Measurements from ENCODE around the gene SNAP91. TPM values are rescaled to one million over a fixed set of nuclear protein-coding genes. Genes with fewer than 3 reads are reported as not detected.

Gene SNAP91
- total and polyA plus RNA-seq, 12 donors, result 0.11 to 20.1 (median 3.3) TPM; not detected in 2

GRCh38 chr6:83615025-83615999 lies 93.6 kb downstream of the SNAP91 start:
- intact Hi-C loops (cut with DNase I), result loop anchor here in 1 of 2 donors (10.0 kb wide), 1 partner anchor 599 kb away; no protein-coding TSS in a partner anchor
- peaks cover 6% of the 10 kb centered on the region for H3K27me3 ChIP-seq
- peak in 1 of 7 donors; percentile 9 for DNase-seq
- H3K27ac ChIP-seq, result no peak overlapping the region
- TF ChIP-seq POLR2A (IDR thresholded peaks at IDR 0.05) (no peak), CTCF (IDR thresholded peaks at IDR 0.05) (peak; percentile 41 to 63 (median 48))
- no peaks in the 10 kb centered on the region for H3K4me1 ChIP-seq (replicated peaks in 1 of 2)
- no peaks in the 10 kb centered on the region for H3K36me3 ChIP-seq (replicated peaks in 1 of 2)
- H3K4me3 ChIP-seq, result no peak overlapping the region
- 35 to 44% (median 41%) methylated on average over 6 of the region's 6 CpGs for WGBS, 4 donors
- no peaks in the 10 kb centered on the region for H3K9me3 ChIP-seq (replicated peaks in 1 of 3)

- no peaks in the 10 kb centered on the region for H3K4me1 ChIP-seq (replicated peaks in 1 of 2)
- H3K4me3 ChIP-seq, result no peak overlapping the region
- DNase-seq, result no peak
- no peaks in the 10 kb centered on the region for H3K9me3 ChIP-seq (replicated peaks in 1 of 3)
- TF ChIP-seq CTCF (IDR thresholded peaks at IDR 0.05) (no peak), POLR2A (IDR thresholded peaks at IDR 0.05) (no peak)
- no peaks in the 10 kb centered on the region for H3K36me3 ChIP-seq (replicated peaks in 1 of 2)
- no peak overlapping the region for H3K27ac ChIP-seq
- intact Hi-C loops (cut with DNase I), result loop anchor here in 1 of 2 donors (10.0 kb wide), 1 partner anchor 601 kb away; no protein-coding TSS in a partner anchor
- H3K27me3 ChIP-seq, result peaks cover 6% of the 10 kb centered on the region
- 46 to 49% (median 48%) methylated on average over 4 of the region's 4 CpGs for WGBS, 4 donors
Observed at GRCh38 chr6:83613378-83613777, 95.5 kb downstream of the SNAP91 start.

- Histone ChIP-seq H3K4me3 (no peak overlapping the region), H3K9me3 (replicated peaks in 1 of 3) (no peaks in the 10 kb centered on the region), H3K27me3 (no peaks in the 10 kb centered on the region), H3K27ac (no peak overlapping the region), H3K36me3 (replicated peaks in 1 of 2) (no peaks in the 10 kb centered on the region), H3K4me1 (replicated peaks in 1 of 2) (no peaks in the 10 kb centered on the region)
- DNase-seq, result peak in 1 of 7 donors; percentile 76
- intact Hi-C loops (cut with DNase I), result no loop called here
- 78 to 86% (median 81%) methylated on average over 2 of the region's 2 CpGs for WGBS, 4 donors
- TF ChIP-seq CTCF (IDR thresholded peaks at IDR 0.05), result no peak
- TF ChIP-seq POLR2A (IDR thresholded peaks at IDR 0.05), result no peak
Observed at GRCh38 chr6:83609248-83609647, 99.7 kb downstream of the SNAP91 start.

- no peak for DNase-seq
- Histone ChIP-seq H3K4me3 (no peak overlapping the region), H3K4me1 (replicated peaks in 1 of 2) (no peaks in the 10 kb centered on the region), H3K36me3 (replicated peaks in 1 of 2) (no peaks in the 10 kb centered on the region), H3K9me3 (replicated peaks in 1 of 3) (no peaks in the 10 kb centered on the region), H3K27ac (no peak overlapping the region), H3K27me3 (no peaks in the 10 kb centered on the region)
- 85 to 97% (median 93%) methylated on average over 1 of the region's 1 CpG for WGBS, 4 donors
- intact Hi-C loops (cut with DNase I), result no loop called here
- no peak for TF ChIP-seq CTCF (IDR thresholded peaks at IDR 0.05)
- TF ChIP-seq POLR2A (IDR thresholded peaks at IDR 0.05), result no peak
Observed at GRCh38 chr6:83605517-83605916, 103.4 kb downstream of the SNAP91 start.

All from adrenal gland (tissue), 12 donors.